GM10266 (cell line): ENCODE data around the gene PLCB4.

ENCODE experiments used
- DNase-seq: peaks from one replicate; pipeline ENCODE4 v3.0.0; 2012; ENCODE audit errors: extremely low spot score
- TF ChIP-seq, protein P1 (sequence below): IDR thresholded peaks from 2 replicates; pipeline ENCODE4 v1.5.1; 2012; ENCODE audit warnings: mild to moderate bottlenecking, low read depth; ENCODE audit not compliant: control insufficient read depth, insufficient read depth; ENCODE audit errors: missing control alignments

The PLCB4 gene

DNA sequence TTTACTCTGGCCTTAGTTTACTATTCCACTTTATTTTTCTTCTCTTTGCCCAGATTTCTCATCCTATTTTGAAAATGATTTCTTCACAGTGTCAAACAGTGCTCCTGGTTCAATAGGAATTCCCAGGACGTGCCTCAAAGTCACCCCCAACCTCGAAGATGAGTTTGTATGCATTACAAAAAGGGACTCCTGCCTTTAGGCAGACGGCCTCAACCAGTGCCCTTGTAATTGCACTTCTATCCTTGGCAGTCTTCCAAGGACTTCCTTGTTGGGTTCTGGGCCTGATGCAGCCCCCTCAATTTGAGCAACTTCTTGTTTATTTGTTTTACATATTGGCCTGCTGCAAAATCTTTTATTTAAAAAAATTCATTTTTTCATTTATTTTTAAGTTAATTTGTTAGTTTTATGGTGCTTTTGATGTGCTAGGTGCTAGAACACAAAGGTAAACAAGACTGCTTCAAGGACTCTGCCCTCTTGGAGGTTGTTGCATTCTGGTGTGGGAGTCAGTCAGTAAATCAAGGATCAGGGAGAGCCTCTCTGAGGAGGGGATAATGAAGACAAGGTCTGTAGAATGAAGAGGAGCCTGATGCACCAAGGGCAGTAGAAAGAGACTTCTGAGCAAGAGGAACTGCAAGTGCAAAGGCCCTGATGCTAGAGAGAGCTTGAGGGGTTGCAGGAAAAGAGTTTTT lies 264.0 kb downstream of the PLCB4 start:
- DNase-seq = no peak
- TF ChIP-seq, protein P1, sequence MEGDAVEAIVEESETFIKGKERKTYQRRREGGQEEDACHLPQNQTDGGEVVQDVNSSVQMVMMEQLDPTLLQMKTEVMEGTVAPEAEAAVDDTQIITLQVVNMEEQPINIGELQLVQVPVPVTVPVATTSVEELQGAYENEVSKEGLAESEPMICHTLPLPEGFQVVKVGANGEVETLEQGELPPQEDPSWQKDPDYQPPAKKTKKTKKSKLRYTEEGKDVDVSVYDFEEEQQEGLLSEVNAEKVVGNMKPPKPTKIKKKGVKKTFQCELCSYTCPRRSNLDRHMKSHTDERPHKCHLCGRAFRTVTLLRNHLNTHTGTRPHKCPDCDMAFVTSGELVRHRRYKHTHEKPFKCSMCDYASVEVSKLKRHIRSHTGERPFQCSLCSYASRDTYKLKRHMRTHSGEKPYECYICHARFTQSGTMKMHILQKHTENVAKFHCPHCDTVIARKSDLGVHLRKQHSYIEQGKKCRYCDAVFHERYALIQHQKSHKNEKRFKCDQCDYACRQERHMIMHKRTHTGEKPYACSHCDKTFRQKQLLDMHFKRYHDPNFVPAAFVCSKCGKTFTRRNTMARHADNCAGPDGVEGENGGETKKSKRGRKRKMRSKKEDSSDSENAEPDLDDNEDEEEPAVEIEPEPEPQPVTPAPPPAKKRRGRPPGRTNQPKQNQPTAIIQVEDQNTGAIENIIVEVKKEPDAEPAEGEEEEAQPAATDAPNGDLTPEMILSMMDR = no peak

DNA sequence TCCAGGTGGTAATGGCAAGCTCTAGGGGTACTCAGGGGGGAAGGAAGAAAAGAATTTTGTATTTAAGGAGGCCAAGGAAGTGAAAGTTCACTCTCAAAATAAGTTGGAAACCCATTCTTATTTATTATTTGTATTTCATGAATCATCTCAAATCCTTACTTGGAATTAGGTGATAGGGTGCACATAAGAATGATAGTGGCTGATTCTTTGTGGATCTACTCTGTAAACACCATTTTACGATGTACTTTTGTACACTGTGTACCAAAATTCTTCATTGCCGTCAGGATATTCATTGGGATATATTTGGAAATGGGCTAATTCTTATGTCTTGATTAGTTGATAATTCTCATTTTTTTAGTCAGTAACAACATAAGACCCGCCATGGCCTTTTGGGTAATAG lies 266.0 kb downstream of the PLCB4 start:
- no peak for DNase-seq
- TF ChIP-seq, protein P1 = no peak

DNA sequence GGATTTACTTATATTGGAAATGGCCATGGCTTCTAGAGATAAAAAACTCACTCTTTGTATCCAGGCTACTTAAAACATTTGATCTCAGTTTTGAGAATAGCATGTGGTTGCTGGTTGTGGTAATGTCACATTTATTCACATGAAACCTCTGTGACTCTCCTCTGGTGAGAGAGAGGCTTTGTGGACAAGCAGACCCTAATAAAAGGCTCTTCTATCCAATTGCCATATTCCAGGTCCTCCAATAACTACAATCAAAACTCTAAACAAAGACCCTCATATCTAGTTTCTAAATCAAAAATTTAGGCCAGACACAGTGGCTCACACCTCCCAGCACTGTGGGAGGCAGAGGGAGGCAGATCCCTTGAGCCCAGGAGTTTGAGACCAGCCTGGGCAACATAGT lies 269.2 kb downstream of the PLCB4 start:
- TF ChIP-seq, protein P1 = no peak
- no peak for DNase-seq

DNA sequence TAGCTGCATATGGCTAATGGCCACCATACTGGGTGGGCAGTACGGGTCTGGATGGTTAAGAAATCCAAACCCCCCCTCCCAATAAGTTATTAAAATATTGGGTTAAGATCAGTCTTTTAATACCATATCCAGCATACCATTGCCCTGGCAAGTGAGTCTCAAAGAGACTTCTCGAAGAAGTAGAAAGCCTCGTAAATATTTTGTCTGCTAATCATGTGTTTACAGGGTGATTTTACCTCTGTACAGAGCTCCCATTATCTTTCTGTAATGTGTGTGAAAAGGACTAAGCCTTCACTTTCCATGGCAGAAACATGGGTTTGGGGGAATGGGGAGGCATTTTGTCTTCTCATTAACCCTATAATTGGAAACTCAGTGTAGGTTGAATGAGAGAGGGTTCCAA lies 270.8 kb downstream of the PLCB4 start:
- DNase-seq = no peak
- TF ChIP-seq, protein P1 = no peak

DNA sequence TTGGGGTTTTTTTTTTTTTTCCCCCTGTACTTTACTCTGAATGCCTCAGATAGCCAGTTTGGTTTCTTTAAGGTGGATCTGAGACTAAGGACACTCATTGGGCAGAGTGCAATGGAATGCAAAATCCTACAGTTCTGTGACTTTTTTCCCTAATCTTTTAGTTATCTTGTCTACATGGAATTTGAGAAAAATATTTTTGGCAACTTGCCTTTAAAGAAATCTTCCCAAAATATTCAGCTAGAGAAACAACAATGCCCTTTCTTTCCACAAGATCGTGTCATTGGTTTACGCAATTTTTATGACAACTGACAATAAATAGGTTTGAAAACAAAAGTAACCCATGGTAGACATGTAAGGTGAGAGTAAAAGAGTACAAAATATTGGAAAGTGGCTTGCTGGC lies 273.8 kb downstream of the PLCB4 start:
- DNase-seq = no peak
- TF ChIP-seq, protein P1 = no peak

DNA sequence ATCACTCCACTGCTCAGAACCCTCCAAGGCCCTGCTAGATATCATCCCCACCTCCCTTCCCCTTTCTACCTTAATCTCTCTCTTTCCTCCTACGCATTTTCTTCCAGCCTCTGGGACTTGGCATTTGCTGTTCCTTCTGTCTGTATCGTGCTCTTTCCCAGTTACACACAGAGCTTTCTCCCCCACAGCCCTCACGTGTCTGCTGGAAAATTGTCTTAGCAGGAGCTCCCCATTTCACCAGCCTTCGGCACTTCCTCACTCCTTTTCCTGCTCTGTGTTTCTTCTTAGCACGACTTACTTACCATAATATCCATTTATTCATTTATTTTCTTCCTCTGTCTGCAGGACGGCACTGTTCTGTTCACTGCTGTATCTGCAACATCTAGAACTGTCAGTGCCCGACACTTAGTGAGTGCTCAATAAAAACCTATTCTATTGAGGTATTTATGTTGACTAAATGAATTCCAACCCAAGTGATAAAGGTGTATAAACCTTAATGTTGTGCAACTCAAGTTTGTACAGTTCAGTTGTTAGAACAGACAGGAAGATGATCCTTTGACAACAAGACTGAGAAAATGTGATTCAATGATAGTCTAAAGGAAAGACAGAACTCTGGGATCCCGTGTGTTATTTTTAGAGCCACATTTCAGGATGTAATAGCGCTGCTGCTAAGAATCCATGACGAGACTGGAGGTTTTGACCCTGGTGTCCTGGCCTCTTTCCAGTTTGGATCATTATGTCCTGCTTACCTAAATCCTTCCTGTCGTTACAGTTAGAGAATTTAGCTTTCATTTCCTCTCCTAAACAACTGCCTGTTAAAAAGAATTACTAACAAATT lies 275.4 kb downstream of the PLCB4 start:
- DNase-seq = no peak
- TF ChIP-seq, protein P1 = no peak

DNA sequence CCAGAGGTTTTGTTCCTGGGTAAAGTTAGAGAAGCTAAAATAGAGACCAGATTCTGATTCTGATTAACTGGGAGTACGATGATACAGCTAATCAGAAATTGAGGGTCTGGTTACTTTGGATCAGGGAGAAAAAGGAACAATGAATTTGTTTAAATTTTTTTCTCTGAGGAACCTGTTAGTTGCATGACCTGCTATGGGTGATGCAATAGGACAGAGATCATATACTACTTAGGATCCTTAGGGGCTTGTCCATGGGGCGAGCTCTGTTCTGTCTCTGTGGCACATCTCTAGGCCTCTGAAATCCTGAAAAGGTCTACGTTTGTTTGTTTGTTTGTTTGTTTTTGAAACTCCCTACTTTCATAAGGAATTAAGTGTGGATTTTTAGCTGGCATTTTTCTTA lies 279.4 kb downstream of the PLCB4 start:
- TF ChIP-seq, protein P1 = no peak
- DNase-seq = no peak
